GM19025 (cell line): ENCODE results near the gene P4HTM.

ENCODE experiments used
- ATAC-seq: cut with Tn5 transposase; IDR thresholded peaks from one replicate; pipeline ENCODE4 v1.9.1; 2021; ENCODE audit warnings: mild to moderate bottlenecking, low read depth, moderate library complexity; ENCODE audit not compliant: unreplicated experiment

P4HTM gene

GRCh38 chr3:48989796-48990635, at the start of gene P4HTM:
TSS of gene P4HTM (plus strand) at chr3:48990241. CDS start at chr3:48990257, 16 bp downstream.
- ATAC-seq: peak; percentile 59

GRCh38 chr3:48945432-48945831, 44.6 kb upstream of the P4HTM start:
- no peak for ATAC-seq

GRCh38 chr3:48945891-48946549, 44.0 kb upstream of the P4HTM start:
- ATAC-seq: no peak

- no peak for ATAC-seq
These were observed 40.7 kb upstream of the P4HTM start for GRCh38 chr3:48949376-48949717.

- no peak for ATAC-seq
These were observed 40.0 kb upstream of the P4HTM start for GRCh38 chr3:48950051-48950450.

- ATAC-seq: no peak
These were observed 38.3 kb upstream of the P4HTM start for GRCh38 chr3:48951764-48952163.

GRCh38 chr3:48952510-48953118, 37.4 kb upstream of the P4HTM start:
- no peak for ATAC-seq

GRCh38 chr3:48957006-48957705, 32.9 kb upstream of the P4HTM start:
- no peak for ATAC-seq

- ATAC-seq: no peak
These were observed 29.1 kb upstream of the P4HTM start for GRCh38 chr3:48960841-48961413.

GRCh38 chr3:48962340-48962739, 27.7 kb upstream of the P4HTM start:
- no peak for ATAC-seq

- no peak for ATAC-seq
These were observed 27.1 kb upstream of the P4HTM start for GRCh38 chr3:48962939-48963338.

- ATAC-seq: no peak
These were observed 26.4 kb upstream of the P4HTM start for GRCh38 chr3:48963591-48963990.

- no peak for ATAC-seq
These were observed 23.7 kb upstream of the P4HTM start for GRCh38 chr3:48966367-48966766.

- no peak for ATAC-seq
These were observed 23.1 kb upstream of the P4HTM start for GRCh38 chr3:48966876-48967361.

- ATAC-seq: no peak
These were observed 19.5 kb upstream of the P4HTM start for GRCh38 chr3:48970586-48970985.

GRCh38 chr3:48974076-48974864, 15.8 kb upstream of the P4HTM start:
- no peak for ATAC-seq

- no peak for ATAC-seq
These were observed 10.6 kb upstream of the P4HTM start for GRCh38 chr3:48979451-48979850.

GRCh38 chr3:48980295-48980694, 9.7 kb upstream of the P4HTM start:
- ATAC-seq: no peak

GRCh38 chr3:48982016-48982415, 8.0 kb upstream of the P4HTM start:
- ATAC-seq: no peak

- ATAC-seq: no peak
These were observed 7.4 kb upstream of the P4HTM start for GRCh38 chr3:48982686-48983085.
